Transverse colon (tissue), 4 donors: ENCODE data around the gene EMC1. TPM values are rescaled to one million over a fixed set of nuclear protein-coding genes. Genes with fewer than 3 reads are reported as not detected.

Source experiments
- DNase-seq: peaks from one replicate; pipeline ENCODE4 v3.0.0-alpha.2; 2019
- H3K27ac ChIP-seq, 4 donors: fragments of 200-600 bp; sonication (generic); 2 replicates each; pipeline ENCODE4 v1.5.1; 2016 to 2018; ENCODE audit warnings: inconsistent platforms in 4 of 4
- H3K27me3 ChIP-seq: fragments of 200-600 bp; sonication (generic); 2 replicates; pipeline ENCODE4 v1.5.1; 2017; ENCODE audit warnings: inconsistent platforms
- H3K36me3 ChIP-seq, 4 donors: fragments of 200-600 bp; sonication (generic); 2 replicates each; pipeline ENCODE4 v1.5.1; 2017 to 2019; ENCODE audit warnings: inconsistent platforms in 4 of 4
- H3K4me1 ChIP-seq, 4 donors: fragments of 200-600 bp; sonication (generic); 2 replicates each; pipeline ENCODE4 v1.5.1; 2017 to 2020; ENCODE audit warnings: inconsistent platforms in 4 of 4
- H3K4me3 ChIP-seq, 4 donors: fragments of 200-600 bp; sonication (generic); 1 replicate in 1 of 4; 2 replicates in 3 of 4; pipeline versions ENCODE4 v1.5.1 to v1.6.1; 2017 to 2019; ENCODE audit warnings: inconsistent platforms in 4 of 4
- H3K9me3 ChIP-seq, 2 donors: fragments of 200-600 bp; sonication (generic); 2 replicates each; pipeline ENCODE4 v1.5.1; 2017 to 2019; ENCODE audit warnings: inconsistent platforms in 2 of 2
- EP300 ChIP-seq: sonication (generic); formaldehyde crosslinking; IDR thresholded peaks from one replicate; pipeline ENCODE4 v1.6.1; 2017; ENCODE audit warnings: antibody characterized with exemption, low read depth
- POLR2A ChIP-seq: fragments of 450-650 bp; IDR thresholded peaks from one replicate; pipeline ENCODE4 v1.6.1; 2016; ENCODE audit warnings: antibody characterized with exemption, mild to moderate bottlenecking, moderate library complexity
- POLR2AphosphoS5 ChIP-seq, 3 donors: sonication (generic); formaldehyde crosslinking; IDR thresholded peaks; one replicate each; pipeline ENCODE4 v1.6.1; 2016; ENCODE audit warnings: antibody characterized with exemption in 3 of 3
- WGBS, 2 donors: methylation state at CpG; one replicate each; pipeline ENCODE4 v1.1.5; 2018; ENCODE audit warnings: low coverage in 1 of 2; 5-methylcytosine and 5-hydroxymethylcytosine counted together
- in situ Hi-C, 4 donors: fragments of 200-750 bp; cut with MboI; loops; one replicate each; pipeline versions ENCODE4 v1.15.0 to v1.15.1; 2017; ENCODE audit warnings: low sequenced_read_pairs in 3 of 4, low pct_ligation_motif_present in 1 of 4, low pct_unique_long_range_greater_than_20kb in 1 of 4
- intact Hi-C: fragments of 100-400 bp; cut with DNase I; formaldehyde crosslinking; loops from one replicate; pipeline ENCODE4 v1.15.1; 2023; ENCODE audit warnings: low total_unique reads
- total RNA-seq, 4 donors: library from RNA; depleted of rRNA; stranded (reverse); fragments of >200 nt; gene quantifications; one replicate each; pipeline ENCODE4 v1.1.0, GENCODE V29; 2016
- TF ChIP-seq, protein P1 (sequence below), 5 experiments: fragments of 200-600 bp in 3 of 5; fragments of 450-650 bp in 2 of 5; sonication (generic) in 3 of 5; IDR thresholded peaks; 1 replicate in 2 of 5; 2 replicates in 3 of 5; pipeline ENCODE4 v1.5.1; 2016 to 2017; ENCODE audit warnings: antibody characterized with exemption in 5 of 5, inconsistent platforms in 3 of 5, mild to moderate bottlenecking in 2 of 5, moderate library complexity in 1 of 5

Gene EMC1
- total RNA-seq, 4 donors from 2014 or later = 18.3 to 39.7 (median 32.6) TPM

- no peaks in the 10 kb centered on the region for H3K27me3 ChIP-seq
- intact Hi-C loops (no loop called here), in situ Hi-C loops (no loop called here)
- peaks cover 0 to 17% (median 8%) of the 10 kb centered on the region in 4 donors for H3K36me3 ChIP-seq
- no peaks in the 10 kb centered on the region for H3K4me1 ChIP-seq
- no peaks in the 10 kb centered on the region for H3K9me3 ChIP-seq
- no peak overlapping the region for H3K4me3 ChIP-seq
- WGBS, 2 donors = 80 to 90% methylated on average over 2 to 5 of the region's 5 CpGs
- DNase-seq = no peak
- no peak overlapping the region for H3K27ac ChIP-seq
- TF ChIP-seq POLR2AphosphoS5 (IDR thresholded peaks at IDR 0.05) (no peak), EP300 (no peak), POLR2A (no peak)
- TF ChIP-seq, protein P1, sequence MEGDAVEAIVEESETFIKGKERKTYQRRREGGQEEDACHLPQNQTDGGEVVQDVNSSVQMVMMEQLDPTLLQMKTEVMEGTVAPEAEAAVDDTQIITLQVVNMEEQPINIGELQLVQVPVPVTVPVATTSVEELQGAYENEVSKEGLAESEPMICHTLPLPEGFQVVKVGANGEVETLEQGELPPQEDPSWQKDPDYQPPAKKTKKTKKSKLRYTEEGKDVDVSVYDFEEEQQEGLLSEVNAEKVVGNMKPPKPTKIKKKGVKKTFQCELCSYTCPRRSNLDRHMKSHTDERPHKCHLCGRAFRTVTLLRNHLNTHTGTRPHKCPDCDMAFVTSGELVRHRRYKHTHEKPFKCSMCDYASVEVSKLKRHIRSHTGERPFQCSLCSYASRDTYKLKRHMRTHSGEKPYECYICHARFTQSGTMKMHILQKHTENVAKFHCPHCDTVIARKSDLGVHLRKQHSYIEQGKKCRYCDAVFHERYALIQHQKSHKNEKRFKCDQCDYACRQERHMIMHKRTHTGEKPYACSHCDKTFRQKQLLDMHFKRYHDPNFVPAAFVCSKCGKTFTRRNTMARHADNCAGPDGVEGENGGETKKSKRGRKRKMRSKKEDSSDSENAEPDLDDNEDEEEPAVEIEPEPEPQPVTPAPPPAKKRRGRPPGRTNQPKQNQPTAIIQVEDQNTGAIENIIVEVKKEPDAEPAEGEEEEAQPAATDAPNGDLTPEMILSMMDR (IDR thresholded peaks at IDR 0.05) = no peak
These were observed 10.7 kb upstream of the EMC1 start for GRCh38 chr1:19262047-19262446.

DNA sequence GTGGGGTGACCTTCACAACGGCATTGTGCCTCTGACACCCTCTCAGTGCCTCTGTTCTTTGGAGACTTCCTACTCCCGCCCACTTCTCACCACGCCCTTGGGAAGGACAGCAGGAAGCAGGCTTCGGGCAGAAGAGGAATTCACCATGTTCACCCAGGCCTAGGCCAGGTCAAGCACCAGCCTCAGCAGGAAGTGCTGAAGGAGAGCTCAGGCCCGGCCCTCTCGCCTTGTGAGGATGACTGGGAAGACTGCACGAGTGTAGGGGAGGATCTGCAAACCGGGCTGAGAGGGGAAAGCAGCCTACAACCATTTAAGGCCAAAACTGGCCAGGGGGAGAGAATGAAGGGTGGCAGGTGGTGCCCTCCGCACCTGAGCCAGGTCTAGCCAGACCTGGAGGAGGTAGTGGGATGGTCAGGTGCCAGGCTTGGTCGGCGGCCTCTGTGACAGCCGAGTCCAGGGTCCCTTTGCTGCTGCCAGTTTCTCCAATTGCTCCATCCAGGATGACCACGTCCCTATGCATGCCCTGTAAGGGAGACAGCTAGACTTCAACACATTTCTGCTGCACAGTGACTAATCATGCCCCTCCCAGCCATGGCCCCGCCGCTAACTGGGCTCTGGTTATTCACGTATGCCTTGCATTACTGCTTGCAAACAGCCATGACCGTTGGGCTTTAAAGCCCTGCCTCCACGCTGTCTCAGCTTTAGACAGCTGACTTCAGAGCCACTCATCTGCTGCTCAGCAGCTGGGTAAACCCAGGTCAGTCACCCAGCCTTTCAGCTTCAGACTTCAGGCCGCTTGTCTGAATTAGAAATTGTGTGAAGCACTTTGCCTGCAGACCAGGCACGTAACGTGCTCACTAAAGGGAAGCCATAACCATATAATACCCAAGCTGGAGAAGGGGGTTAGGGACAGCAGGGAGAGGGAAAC is 9.2 kb upstream of the EMC1 start:
- TF ChIP-seq, protein P1 (IDR thresholded peaks at IDR 0.05) = no peak
- no peak for TF ChIP-seq POLR2AphosphoS5 (IDR thresholded peaks at IDR 0.05)
- TF ChIP-seq POLR2A = no peak
- no peak for TF ChIP-seq EP300
- WGBS, 2 donors = 64 to 74% methylated on average over 7 to 20 of the region's 21 CpGs
- in situ Hi-C loops (no loop called here), intact Hi-C loops (no loop called here)
- Histone ChIP-seq H3K36me3 (peaks cover 0 to 27% (median 8%) of the 10 kb centered on the region in 4 donors), H3K4me3 (no peak overlapping the region), H3K4me1 (no peaks in the 10 kb centered on the region), H3K27ac (peak overlapping the region in 2 of 4 donors; percentile 7 to 28), H3K9me3 (no peaks in the 10 kb centered on the region), H3K27me3 (no peaks in the 10 kb centered on the region)
- peak; percentile 29 for DNase-seq

- H3K4me1 ChIP-seq = peaks cover 0 to 4% (median 1%) of the 10 kb centered on the region in 4 donors
- in situ Hi-C loops = no loop called here
- 96 to 100% methylated on average over 1 to 10 of the region's 10 CpGs for WGBS, 2 donors
These were observed 7.0 kb upstream of the EMC1 start for GRCh38 chr1:19258353-19258752.

More at GRCh38 chr1:19258353-19258752, 7.0 kb upstream of the EMC1 start:
- Histone ChIP-seq H3K4me3 (no peak overlapping the region), H3K36me3 (peaks cover 0 to 27% (median 8%) of the 10 kb centered on the region in 4 donors), H3K9me3 (no peaks in the 10 kb centered on the region), H3K27ac (no peak overlapping the region), H3K27me3 (no peaks in the 10 kb centered on the region)
- no peak for TF ChIP-seq EP300
- TF ChIP-seq POLR2A = no peak
- TF ChIP-seq, protein P1 (IDR thresholded peaks at IDR 0.05) = no peak
- TF ChIP-seq POLR2AphosphoS5 (IDR thresholded peaks at IDR 0.05) = no peak
- no peak for DNase-seq
- intact Hi-C loops = no loop called here
